K562 (cell line): Measurements from ENCODE around the gene SNX20. TPM values are rescaled to one million over a fixed set of nuclear protein-coding genes. Genes with fewer than 3 reads are reported as not detected.

Experiments used
- ATAC-seq: fragments of 200-7000 bp; cut with Tn5 transposase; 3 replicates; pipeline ENCODE4 v1.9.1; 2020; ENCODE audit warnings: moderate library complexity
- BruUV-seq: library from RNA; stranded (reverse); fragments of 400-500 nt; replicated peaks from 2 replicates; lab custom pipeline; 2021; lab: Mats Ljungman, UMichigan
- CTCF ChIA-PET: fragments of 300-600 bp; formaldehyde crosslinking; extraction: SDS; loops from one replicate; lab custom pipeline; 2021; ENCODE audit warnings: low intra/inter-chr PET ratio; lab: Yijun Ruan, JAX
- POLR2A ChIA-PET: fragments of 300-600, 350-650 bp; sonication (Branson Sonifier 250); formaldehyde crosslinking; extraction: SDS; loops from one replicate; lab custom pipeline; 2021; ENCODE audit warnings: antibody characterized with exemption, inconsistent platforms; lab: Yijun Ruan, JAX
- DNase-seq, 4 experiments: peaks; one replicate each; pipeline versions ENCODE4 v3.0.0 to v3.0.0-alpha.2; 2011 to 2018; ENCODE audit warnings: low spot score in 3 of 4, mixed read lengths in 3 of 4; ENCODE audit errors: extremely low read depth in 1 of 4
- FAIRE-seq: peaks from 2 replicates; lab custom pipeline; 2011; peaks lifted over from hg19 to GRCh38; lab: Jason Lieb, UNC
- H2AFZ ChIP-seq: 2 replicates; pipeline ENCODE4 v1.6.0; 2011; ENCODE audit warnings: low read depth, low read length, control low read depth, inconsistent platforms
- H3K27ac ChIP-seq: fragments of 200-600 bp; 3 replicates; pipeline ENCODE4 v1.8.0; 2011; ENCODE audit warnings: low read depth, mild to moderate bottlenecking, control low read depth, inconsistent platforms, low read length, moderate library complexity, mixed read lengths; ENCODE audit errors: extremely low read depth
- H3K27me3 ChIP-seq, 2 experiments: fragments of 300-600 bp in 1 of 2; 2 replicates in 1 of 2; 3 replicates in 1 of 2; pipeline versions ENCODE4 v1.6.0 to v1.8.0; 2011; ENCODE audit warnings: inconsistent platforms in 2 of 2, low read length in 2 of 2, mild to moderate bottlenecking in 1 of 2, mixed read lengths in 1 of 2, moderate library complexity in 1 of 2; ENCODE audit not compliant: control insufficient read depth in 2 of 2, insufficient read depth in 2 of 2
- H3K36me3 ChIP-seq: fragments of 300-600 bp; 3 replicates; pipeline ENCODE4 v1.8.0; 2011; ENCODE audit warnings: mild to moderate bottlenecking, low read length, inconsistent platforms; ENCODE audit not compliant: control insufficient read depth, insufficient read depth
- H3K4me1 ChIP-seq, 2 experiments: fragments of 200-600 bp in 1 of 2; replicated peaks in 1 of 2; 2 replicates in 1 of 2; 3 replicates in 1 of 2; pipeline versions ENCODE4 v1.5.1 to v1.8.0; 2011; ENCODE audit warnings: inconsistent platforms in 2 of 2, low read length in 2 of 2, mild to moderate bottlenecking in 1 of 2, mixed read lengths in 1 of 2, moderate library complexity in 1 of 2; ENCODE audit not compliant: control insufficient read depth in 2 of 2, insufficient read depth in 2 of 2
- H3K4me2 ChIP-seq: 2 replicates; pipeline ENCODE4 v1.6.1; 2011; ENCODE audit warnings: low read length, control low read depth, inconsistent platforms, mixed read lengths; ENCODE audit not compliant: insufficient read depth
- H3K4me3 ChIP-seq: fragments of 200-600 bp; sonication (generic), shearing (Covaris generic); 2 replicates; pipeline ENCODE4 v1.5.1; 2016; ENCODE audit warnings: control low read depth, inconsistent platforms
- H3K79me2 ChIP-seq: fragments of 200-600 bp; 3 replicates; pipeline ENCODE4 v1.8.0; 2011; ENCODE audit warnings: low read length, inconsistent platforms; ENCODE audit not compliant: control insufficient read depth, insufficient read depth
- H3K9ac ChIP-seq, 2 experiments: 2 replicates each; pipeline versions ENCODE4 v1.6.0 to v1.6.1; 2011; ENCODE audit warnings: low read depth in 2 of 2, low read length in 2 of 2, control low read depth in 1 of 2, inconsistent platforms in 1 of 2, mild to moderate bottlenecking in 1 of 2, mixed read lengths in 1 of 2; ENCODE audit not compliant: insufficient read depth in 1 of 2
- H3K9me1 ChIP-seq: one replicate; pipeline ENCODE4 v1.6.0; 2011; ENCODE audit warnings: inconsistent platforms, mild to moderate bottlenecking, low read length, moderate library complexity; ENCODE audit not compliant: control insufficient read depth, insufficient read depth
- H3K9me3 ChIP-seq: replicated peaks from 2 replicates; pipeline ENCODE4 v1.5.1; 2011; ENCODE audit warnings: low read depth, low read length, inconsistent platforms; ENCODE audit not compliant: control insufficient read depth, insufficient read depth
- H4K20me1 ChIP-seq: replicated peaks from 2 replicates; pipeline ENCODE4 v1.6.1; 2011; ENCODE audit warnings: low read length, inconsistent platforms, mixed read lengths; ENCODE audit not compliant: control insufficient read depth, insufficient read depth
- CEBPG ChIP-seq, 3 experiments: fragments of 200-800 bp in 1 of 3; sonication (Bioruptor generic) in 1 of 3; sonication (generic) in 1 of 3; formaldehyde crosslinking in 1 of 3; IDR thresholded peaks in 2 of 3; conservative IDR thresholded peaks in 1 of 3; 2 replicates each; pipeline versions ENCODE4 v1.6.1 to v1.8.0; 2016 to 2022; ENCODE audit warnings: missing compliant biosample characterization in 2 of 3, missing genetic modification characterization in 2 of 3, mild to moderate bottlenecking in 1 of 3, missing genetic modification reagents in 1 of 3
- DNMT1 ChIP-seq: fragments of 450-650 bp; IDR thresholded peaks from 2 replicates; pipeline ENCODE4 v1.6.1; 2016; ENCODE audit warnings: antibody characterized with exemption, mild to moderate bottlenecking
- KDM1A ChIP-seq, 2 experiments: fragments of 450-650 bp; IDR thresholded peaks; 2 replicates each; pipeline ENCODE4 v1.6.1; 2016; ENCODE audit warnings: mild to moderate bottlenecking in 2 of 2
- RNF2 ChIP-seq: sonication (generic); IDR thresholded peaks from 2 replicates; pipeline ENCODE4 v1.6.1; 2016
- SREBF1 ChIP-seq: fragments of 150-350 bp; IDR thresholded peaks from 2 replicates; pipeline ENCODE4 v1.6.1; 2014; ENCODE audit warnings: antibody characterized with exemption, low read depth, low read length, borderline replicate concordance
- TFE3 ChIP-seq: fragments of 450-650 bp; formaldehyde crosslinking; IDR thresholded peaks from 2 replicates; pipeline ENCODE4 v1.4.0; 2020; ENCODE audit warnings: mild to moderate bottlenecking, mixed read lengths
- VEZF1 ChIP-seq: fragments of 200-800 bp; sonication (Bioruptor generic); IDR thresholded peaks from 2 replicates; pipeline ENCODE4 v1.6.1; 2017; ENCODE audit warnings: missing genetic modification characterization, missing compliant biosample characterization
- ZNF175 ChIP-seq: fragments of 200-800 bp; sonication (Bioruptor generic); IDR thresholded peaks from 2 replicates; pipeline ENCODE4 v1.6.1; 2016; ENCODE audit warnings: low read depth, mild to moderate bottlenecking, missing genetic modification characterization, missing compliant biosample characterization
- ZNF253 ChIP-seq: fragments of 250-450 bp; sonication (Bioruptor Pico); conservative IDR thresholded peaks from 2 replicates; pipeline ENCODE4 v1.6.1; 2021; ENCODE audit warnings: mild to moderate bottlenecking
- ZNF280A ChIP-seq: fragments of 450-650 bp; IDR thresholded peaks from 2 replicates; pipeline ENCODE4 v1.6.1; 2018; ENCODE audit warnings: mild to moderate bottlenecking, low read depth; ENCODE audit not compliant: partially characterized antibody
- ZNF584 ChIP-seq: fragments of 200-800 bp; sonication (Bioruptor generic); IDR thresholded peaks from 2 replicates; pipeline ENCODE4 v1.6.1; 2016; ENCODE audit warnings: low read depth, mild to moderate bottlenecking, missing genetic modification characterization, missing compliant biosample characterization
- WGBS: fragments of 100-300 bp; shearing (Covaris generic); methylation state at CpG from one replicate; pipeline ENCODE4 v1.1.6; 2016; ENCODE audit warnings: low coverage, mixed read lengths; ENCODE audit not compliant: insufficient coverage; ENCODE audit errors: missing lambda C conversion rate; 5-methylcytosine and 5-hydroxymethylcytosine counted together
- in situ Hi-C: fragments of 300-500 bp; cut with MboI; formaldehyde crosslinking; loops from 4 replicates; pipeline ENCODE4 v1.15.0; 2018; ENCODE audit warnings: inconsistent platforms, mixed read lengths
- intact Hi-C: fragments of 100-400 bp; cut with micrococcal nuclease; formaldehyde crosslinking; loops from 2 replicates; pipeline ENCODE4 v1.14.2; 2022
- polyA plus RNA-seq, 8 experiments: library from polyadenylated mRNA; depleted of rRNA in 4 of 8; stranded (reverse) in 5 of 8; unstranded in 3 of 8; fragments of >200 nt; fragmentation: Nextera tagmentation in 2 of 8; fragmentation: Illumina TruSeq in 1 of 8; extraction: Ambion mirVana in 2 of 8; extraction: Trizol in 1 of 8; gene quantifications; 2 replicates each; pipeline versions ENCODE4 v1.2.1 to v1.2.3, GENCODE V29; 2011 to 2014; ENCODE audit warnings: inconsistent platforms in 1 of 8, missing spikeins in 1 of 8
- total RNA-seq, 7 experiments: library from RNA; depleted of rRNA in 6 of 7; stranded (reverse); fragments of >200 nt in 6 of 7; fragmentation: Illumina TruSeq in 2 of 7; extraction: Trizol in 2 of 7; gene quantifications; 2 replicates each; pipeline versions ENCODE4 v1.2.1 to v1.2.3, GENCODE V29; 2011 to 2021; ENCODE audit warnings: low replicate concordance in 1 of 7

SNX20 gene
- total and polyA plus RNA-seq, 9 of the 15 experiments (the other 6 are each of a cell fraction or from before 2014, with no cell fraction given), result 0.04 to 0.07 TPM; not detected in 7

- DNase-seq (no peak), FAIRE-seq (no peak), ATAC-seq (no peak)
- H2AFZ ChIP-seq, result no peak overlapping the region
- no peak for TF ChIP-seq RNF2
- TF ChIP-seq ZNF175 (CRISPR knock-in tag), result 0 out of 2 replicates have a peak, but pooled peaks have one; percentile 4
- TF ChIP-seq ZNF584 (CRISPR knock-in tag), result peak; percentile 31; the same call in 1 of the 2 replicates
- H3K4me1 ChIP-seq, result peaks cover 0 to 13% of the 10 kb centered on the region in 2 experiments; a peak in 3 of 5 replicates
- intact Hi-C loops, result no loop called here
- no peak overlapping the region for H3K9ac ChIP-seq
- CTCF ChIA-PET, result no interaction called here
- H3K9me1 ChIP-seq, result no peaks in the 10 kb centered on the region
- POLR2A ChIA-PET, result no interaction called here
- no peak overlapping the region for H3K4me2 ChIP-seq
- BruUV-seq, result no TSS peak
- H3K27me3 ChIP-seq, result peaks cover 16 to 60% of the 10 kb centered on the region in 2 experiments; a peak in 4 of 5 replicates
- no peak overlapping the region for H3K4me3 ChIP-seq
- no peak overlapping the region for H3K27ac ChIP-seq
- H4K20me1 ChIP-seq, result no peaks in the 10 kb centered on the region
- WGBS, result 2% methylated on average over 4 of the region's 4 CpGs
- H3K9me3 ChIP-seq, result no peaks in the 10 kb centered on the region
- no peaks in the 10 kb centered on the region for H3K79me2 ChIP-seq
- in situ Hi-C loops, result no loop called here
- no peaks in the 10 kb centered on the region for H3K36me3 ChIP-seq
These were observed 31.8 kb upstream of the SNX20 start for GRCh38 chr16:50712956-50713355.

- Histone ChIP-seq H4K20me1 (no peaks in the 10 kb centered on the region), H3K4me2 (no peak overlapping the region), H3K9me1 (no peaks in the 10 kb centered on the region), H3K36me3 (no peaks in the 10 kb centered on the region), H3K79me2 (no peaks in the 10 kb centered on the region), H3K27me3 (peaks cover 13 to 58% of the 10 kb centered on the region in 2 experiments; a peak in 4 of 5 replicates), H3K4me1 (peaks cover 0 to 13% of the 10 kb centered on the region in 2 experiments; a peak in 3 of 5 replicates), H3K9ac (no peak overlapping the region), H3K27ac (no peak overlapping the region), H3K9me3 (no peaks in the 10 kb centered on the region), H2AFZ (no peak overlapping the region), H3K4me3 (no peak overlapping the region)
- ATAC-seq (no peak; the same call in 1 of the 3 replicates), DNase-seq (no peak), FAIRE-seq (no peak)
- WGBS, result 4% methylated on average over 3 of the region's 3 CpGs
- CTCF ChIA-PET, result no interaction called here
- POLR2A ChIA-PET, result no interaction called here
- intact Hi-C loops (no loop called here), in situ Hi-C loops (no loop called here)
- BruUV-seq, result no TSS peak
- no peak for TF ChIP-seq ZNF280A
- no peak for TF ChIP-seq TFE3 (CRISPR knock-in tag)
- TF ChIP-seq DNMT1, result no peak
- TF ChIP-seq CEBPG (CRISPR knock-in tag; IDR thresholded peaks at IDR 0.05), result no peak
- TF ChIP-seq CEBPG (tag; conservative IDR thresholded peaks at IDR 0.05 in 1 of 2, IDR thresholded peaks at IDR 0.05 in 1 of 2), result peak; percentile 88 to 97
- TF ChIP-seq KDM1A (IDR thresholded peaks at IDR 0.05), result no peak
- TF ChIP-seq ZNF253 (CRISPR knock-in tag), result no peak
- TF ChIP-seq SREBF1, result no peak
- peak; percentile 32; the same call in 1 of the 2 replicates for TF ChIP-seq VEZF1 (CRISPR knock-in tag)
These were observed 31.4 kb upstream of the SNX20 start for GRCh38 chr16:50712560-50712898.
